RWPE1 (cell line): ENCODE measurements around the gene CPEB4.

Source experiments
- CTCF ChIA-PET: fragments of 350-600 bp; sonication (Branson Sonifier 250); formaldehyde crosslinking; extraction: SDS; loops from one replicate; lab custom pipeline; 2021; lab: Yijun Ruan, JAX
- POLR2A ChIA-PET: fragments of 400-600 bp; formaldehyde crosslinking; extraction: SDS; loops from one replicate; lab custom pipeline; 2020; ENCODE audit warnings: antibody characterized with exemption; ENCODE audit not compliant: low non-redundant PET; lab: Yijun Ruan, JAX
- DNase-seq: peaks from one replicate; pipeline ENCODE4 v3.0.0; 2012; ENCODE audit warnings: low spot score
- H3K27ac ChIP-seq: fragments of 450-650 bp; 2 replicates; pipeline ENCODE4 v1.5.1; 2017
- CTCF ChIP-seq: fragments of 450-650 bp; conservative IDR thresholded peaks from 2 replicates; pipeline ENCODE4 v1.5.1; 2017; ENCODE audit warnings: low read depth, mild to moderate bottlenecking

Gene CPEB4

GRCh38 chr5:173853370-173854131 is 34.6 kb upstream of the CPEB4 start:
- DNase-seq: no peak
- H3K27ac ChIP-seq: no peak overlapping the region

GRCh38 chr5:173855162-173855994 is 32.8 kb upstream of the CPEB4 start:
- TF ChIP-seq CTCF: no peak
- POLR2A ChIA-PET: no interaction called here
- DNase-seq: no peak
- H3K27ac ChIP-seq: no peak overlapping the region
- CTCF ChIA-PET: interaction anchor here (0.6 kb wide), 1 partner anchor 1373 kb away, joined by 3 read pairs; no protein-coding TSS in a partner anchor

More at GRCh38 chr5:173853370-173854131, 34.6 kb upstream of the CPEB4 start:
- POLR2A ChIA-PET: no interaction called here
- CTCF ChIA-PET: interaction anchor here (0.6 to 0.7 kb wide), 2 partner anchors 15 to 31 kb away, joined by 4 to 6 read pairs; no protein-coding TSS in a partner anchor
- no peak for TF ChIP-seq CTCF

GRCh38 chr5:173855995-173856656 is 32.0 kb upstream of the CPEB4 start:
- CTCF ChIA-PET: interaction anchor here (0.6 to 0.9 kb wide), 2 partner anchors 19 to 1213 kb away, joined by 3 read pairs; no protein-coding TSS in a partner anchor
- POLR2A ChIA-PET: no interaction called here
- DNase-seq: no peak
- TF ChIP-seq CTCF: no peak
- no peak overlapping the region for H3K27ac ChIP-seq

- ChIA-PET POLR2A (no interaction called here), CTCF (interaction anchor here (0.6 to 1.1 kb wide), 4 partner anchors 18 to 909 kb away, joined by 3 read pairs; no protein-coding TSS in a partner anchor)
- DNase-seq: no peak
- TF ChIP-seq CTCF: no peak
- H3K27ac ChIP-seq: no peak overlapping the region
Observed at GRCh38 chr5:173857234-173857633, 30.9 kb upstream of the CPEB4 start.

- POLR2A ChIA-PET: no interaction called here
- H3K27ac ChIP-seq: no peak overlapping the region
Observed at GRCh38 chr5:173858021-173858669, 30.0 kb upstream of the CPEB4 start.

More at GRCh38 chr5:173858021-173858669, 30.0 kb upstream of the CPEB4 start:
- DNase-seq: no peak
- CTCF ChIA-PET: interaction anchor here (0.7 kb wide), 1 partner anchor 115 kb away, joined by 3 read pairs; no protein-coding TSS in a partner anchor
- no peak for TF ChIP-seq CTCF
